Heart left ventricle (tissue), 13 donors: ENCODE data around the gene FAM50B.

Source experiments
- CTCF ChIP-seq, 12 donors: fragments of 200-600 bp; sonication (generic) in 4 of 12; IDR thresholded peaks; one replicate each; pipeline versions ENCODE4 v1.5.0 to v1.8.0; 2018 to 2022; ENCODE audit warnings: antibody characterized with exemption in 12 of 12, mild to moderate bottlenecking in 5 of 12
- POLR2A ChIP-seq, 2 donors: fragments of 450-650 bp; IDR thresholded peaks; one replicate each; pipeline ENCODE4 v1.6.1; 2017; ENCODE audit warnings: antibody characterized with exemption in 2 of 2, mild to moderate bottlenecking in 2 of 2, moderate library complexity in 2 of 2
- donor health status: ischemic (EF 13 %, LVEDD 7.1; RV severe dilation, severe dysfunction).
- donor health status: DM: no; HTN: yes; CAD: no.
- donor health status: DM: no; HTN: no; CAD: no.
- donor health status: ischemic (EF 25% LVEDD 6.9; RV normal size, moderate dysfunction).
- donor health status: ischemic (EF 25% LVEDD 5.7; RV mildly dilated, moderate dysfunction).
- donor health status: ischemic (EF 35%, LVEDD 5.7; RV mildly dilated, moderate dysfunction).
- donor health status: nonischemic (EF 11% LVEDD 7.7; RV severe dilation, severe dysfunction).
- donor health status: DM: yes; HTN: yes; CAD: no.
- donor health status: PGD.
- donor health status: ischemic (EF 29% LVEDD 5.4; RV normal size, mild dysfunction).
- donor health status: nonischemic (EF 23%, LVEDD 6.1; RV moderate dilation, normal function).

DNA sequence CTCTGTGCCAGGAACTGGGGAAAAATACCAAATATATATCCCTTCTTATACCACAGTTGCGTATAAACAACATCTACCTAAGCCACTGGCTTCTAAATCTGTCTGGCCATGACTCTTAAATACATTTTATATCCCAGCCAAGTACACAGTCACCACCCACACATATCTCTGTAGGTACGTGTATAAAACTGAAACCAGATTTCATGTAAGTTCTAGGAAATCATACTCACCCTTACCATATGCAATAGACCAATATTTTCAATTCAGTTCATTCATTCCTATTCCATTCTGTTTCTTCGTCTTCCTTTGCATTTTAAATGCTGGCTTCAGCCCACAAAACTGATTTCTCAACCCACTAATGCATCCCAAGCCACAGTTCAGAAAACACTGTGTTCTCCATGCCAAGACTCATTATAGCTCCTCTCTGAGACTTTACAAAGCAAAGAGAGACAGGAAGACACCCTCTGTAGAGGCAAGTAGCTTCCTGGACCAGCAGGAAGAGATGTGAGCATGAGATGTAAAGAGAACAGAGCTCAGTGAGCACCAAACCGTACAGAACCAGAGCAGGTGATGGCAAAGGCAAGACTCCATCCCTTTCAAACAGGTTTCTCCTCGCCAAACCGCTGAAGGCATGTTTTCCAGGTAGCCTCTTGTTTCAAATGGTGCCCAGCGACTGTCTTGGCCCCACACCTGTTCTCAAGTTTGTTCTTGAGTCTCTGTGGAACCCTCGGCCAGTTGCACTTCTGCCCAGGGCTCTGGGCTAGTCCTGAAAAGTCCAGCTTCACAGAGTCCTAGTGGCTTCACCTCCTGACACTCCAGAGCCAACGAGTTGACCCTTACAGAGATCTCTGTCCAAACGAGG, 18.7 kb downstream of the FAM50B start:
- TF ChIP-seq CTCF (IDR thresholded peaks at IDR 0.05) (no peak), POLR2A (IDR thresholded peaks at IDR 0.05) (no peak)
